SKM-1 treated with dmso at 0.1 percent for 144 hours (cell line): Measurements from ENCODE around the gene DCD.
"Not testable (repeated sequence)": the region's sequence is repeated elsewhere in the genome, so short reads cannot be mapped to it uniquely, and the experiment has no call there.

ENCODE experiments used
- DNase-seq: peaks from one replicate; lab custom pipeline; 2025; ENCODE audit not compliant: unreplicated experiment; lab: John Stamatoyannopoulos, UW

DCD gene, protein sequence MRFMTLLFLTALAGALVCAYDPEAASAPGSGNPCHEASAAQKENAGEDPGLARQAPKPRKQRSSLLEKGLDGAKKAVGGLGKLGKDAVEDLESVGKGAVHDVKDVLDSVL

DNA sequence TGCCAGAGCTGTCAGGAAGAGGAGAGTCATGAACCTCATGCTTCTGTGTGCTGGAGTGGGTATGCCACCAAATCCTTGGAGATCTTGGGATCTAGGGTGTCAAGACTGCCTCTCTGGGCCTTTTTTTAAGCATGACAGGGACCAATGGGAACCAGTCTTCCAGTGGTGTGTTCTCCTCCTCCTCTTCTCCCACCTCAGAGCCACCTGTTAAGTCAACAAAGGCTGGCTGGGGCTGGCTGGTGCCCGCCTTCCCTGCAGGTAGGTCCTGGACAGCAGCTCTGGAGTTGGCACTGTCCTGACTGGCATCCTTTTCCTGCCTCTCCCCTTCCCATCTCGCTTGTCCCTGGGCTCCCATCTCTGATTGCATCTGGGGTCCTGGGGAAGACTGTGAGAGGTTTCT lies at the start of gene DCD:
Gene DCD, minus strand, starts transcription at position 101 of the 400 bp plus-strand sequence. Its CDS starts 62 bp downstream, at position 39.
- no peak for DNase-seq

- DNase-seq, result no peak
Observed at GRCh38 chr12:54697851-54698250, 49.7 kb upstream of the DCD start.

DNA sequence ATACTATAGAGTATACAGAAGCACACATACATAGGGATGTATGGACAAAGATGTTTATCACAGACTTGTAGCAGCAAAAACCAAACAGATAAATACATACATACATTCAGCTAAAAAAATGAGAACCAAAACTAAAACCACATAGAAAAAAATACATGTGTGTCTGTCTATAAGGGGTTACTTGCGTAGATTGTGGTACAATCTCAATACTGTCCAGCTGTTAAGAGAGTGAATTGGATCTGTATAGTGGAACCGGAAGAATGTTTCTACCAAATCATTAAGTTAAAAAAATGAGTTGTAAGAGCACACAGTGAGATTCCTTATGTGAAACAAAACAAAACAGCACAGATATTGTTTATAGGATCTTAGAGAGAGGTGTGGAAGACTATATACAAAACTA lies 44.2 kb upstream of the DCD start:
- DNase-seq, result no peak

- DNase-seq, result no peak
Observed at GRCh38 chr12:54689984-54690383, 41.8 kb upstream of the DCD start.

DNA sequence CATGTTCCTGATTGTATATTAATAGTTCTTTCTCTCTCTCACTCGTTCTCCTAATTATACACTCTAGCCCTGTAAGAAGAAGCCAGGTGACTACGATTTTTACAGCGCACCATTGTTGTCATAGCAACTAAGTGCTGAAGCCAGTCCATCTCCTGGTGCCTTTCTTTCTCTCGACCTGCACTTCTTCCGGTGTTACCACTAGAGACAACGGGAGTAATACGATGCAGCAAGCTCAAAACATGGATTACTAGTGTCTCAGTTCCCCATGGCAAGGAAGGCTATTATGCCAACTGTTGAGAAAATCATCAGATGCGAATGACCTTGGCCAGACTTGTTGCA lies 40.8 kb upstream of the DCD start:
- DNase-seq, result no peak

- DNase-seq, result no peak
Observed at GRCh38 chr12:54688309-54689033, 40.3 kb upstream of the DCD start.

DNA sequence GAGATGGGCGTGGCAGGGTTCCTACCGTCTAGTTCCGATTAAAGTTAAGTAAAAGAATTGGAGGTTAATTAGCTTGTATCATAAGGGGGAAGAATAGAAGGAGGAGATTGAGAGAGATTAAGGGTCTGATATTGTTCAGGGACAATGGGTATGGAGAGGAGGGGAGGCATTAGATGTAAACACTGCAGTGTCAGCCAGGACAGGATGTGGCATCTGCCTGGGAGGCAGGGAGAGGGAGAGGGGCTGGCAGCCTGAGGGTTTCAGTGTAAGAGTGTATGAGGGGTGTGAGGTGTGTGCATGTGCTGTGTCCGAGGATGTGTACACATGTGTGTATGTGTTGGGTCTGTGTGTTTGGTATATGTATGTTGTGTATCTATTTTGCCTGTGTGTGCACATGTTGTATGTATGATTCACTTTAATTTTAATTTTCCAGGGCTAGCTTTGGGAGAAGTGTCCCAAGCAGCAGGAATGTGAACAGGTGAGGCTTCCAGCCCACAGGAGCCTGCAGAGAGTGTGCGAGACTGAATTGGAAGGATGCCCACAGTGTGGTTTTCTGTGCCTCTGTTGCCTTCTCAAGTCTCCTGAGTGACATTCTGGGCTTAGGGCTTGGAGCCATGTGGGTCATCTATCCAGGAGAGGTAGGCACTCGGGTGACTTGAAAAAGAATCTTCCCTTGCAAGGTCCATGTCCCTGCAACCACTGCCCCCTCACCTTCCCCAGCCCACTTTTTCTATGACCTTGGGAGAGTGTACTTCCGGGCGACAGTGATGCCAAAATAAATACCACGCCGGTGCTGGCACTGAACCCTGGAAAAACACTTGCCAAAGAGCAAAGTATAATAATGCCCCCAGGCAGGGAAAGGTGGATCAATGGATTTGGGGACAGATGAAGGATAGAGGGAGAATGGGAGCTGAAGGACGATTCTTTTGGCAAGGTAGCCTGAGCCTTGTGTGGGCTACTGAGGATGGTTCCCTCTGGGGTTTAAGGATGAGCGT lies 36.8 kb upstream of the DCD start:
- DNase-seq, result no peak

GRCh38 chr12:54683398-54683797 lies 35.2 kb upstream of the DCD start:
- no peak for DNase-seq

- DNase-seq, result no peak
Observed at GRCh38 chr12:54682674-54683073, 34.5 kb upstream of the DCD start.

- DNase-seq, result peak; percentile 11
Observed at GRCh38 chr12:54680374-54680773, 32.2 kb upstream of the DCD start.

DNA sequence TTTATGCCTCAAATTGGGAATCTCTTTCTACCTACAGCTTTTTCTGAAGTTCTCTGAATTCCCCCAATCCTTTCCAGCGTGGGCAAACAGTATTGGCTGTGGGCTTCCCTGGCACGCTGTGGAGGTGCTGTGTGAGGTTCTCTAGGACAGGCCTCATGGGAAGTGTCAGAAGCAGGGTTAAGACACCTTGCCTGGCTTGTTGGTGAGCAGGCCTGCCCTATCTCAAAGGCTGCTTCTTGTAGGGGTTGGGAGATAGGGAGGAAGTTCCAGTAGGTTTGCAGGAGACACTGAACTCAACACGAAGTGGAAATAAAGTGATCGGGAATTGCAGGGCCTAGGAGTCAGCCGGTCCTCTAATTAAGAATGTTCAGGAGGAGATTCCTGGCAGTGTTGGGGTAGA lies 30.0 kb upstream of the DCD start:
- DNase-seq, result no peak

DNA sequence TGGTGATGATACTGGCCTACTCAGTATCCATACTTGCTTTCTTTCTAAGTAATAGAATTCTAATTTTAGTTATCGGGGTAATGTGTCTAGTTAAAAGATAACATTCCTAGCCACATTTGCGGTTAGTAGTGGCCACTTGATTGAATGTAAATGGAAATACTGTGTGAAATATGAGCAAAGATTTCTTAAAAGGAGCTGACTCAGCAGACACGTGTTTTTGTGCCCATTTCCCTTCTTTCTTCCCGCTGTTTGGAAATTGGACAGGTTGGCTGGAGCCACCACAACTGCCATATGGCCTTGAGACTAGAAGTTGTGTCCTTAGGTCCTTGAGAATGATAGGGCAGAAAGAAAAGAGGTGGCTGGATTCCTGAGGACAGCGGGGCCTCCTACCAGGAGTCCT lies 19.8 kb upstream of the DCD start:
- no peak for DNase-seq

- no peak for DNase-seq
Observed at GRCh38 chr12:54666008-54666407, 17.8 kb upstream of the DCD start.

GRCh38 chr12:54665022-54665635 lies 17.0 kb upstream of the DCD start:
- not testable (repeated sequence) for DNase-seq

- no peak for DNase-seq
Observed at GRCh38 chr12:54663603-54664002, 15.4 kb upstream of the DCD start.

DNA sequence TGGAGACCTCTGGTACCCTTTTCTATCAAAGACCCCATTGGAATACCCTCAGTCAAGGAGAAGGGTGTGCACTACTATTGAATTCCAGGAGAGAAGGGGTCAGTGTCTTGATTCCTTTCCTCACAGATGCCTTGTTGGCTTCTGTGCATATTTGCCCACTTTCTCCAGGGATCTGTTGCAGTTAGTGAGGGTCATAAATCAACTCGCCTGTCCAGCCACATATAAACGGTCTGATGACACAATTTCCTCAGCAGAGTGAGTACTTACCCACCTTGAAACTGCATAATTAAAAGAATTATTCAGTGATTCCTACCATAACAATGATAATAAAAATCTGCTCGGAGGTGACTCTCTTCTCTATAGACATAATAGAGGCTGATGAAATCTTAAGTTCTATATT lies 13.9 kb upstream of the DCD start:
- DNase-seq, result no peak

GRCh38 chr12:54661048-54661447 lies 12.9 kb upstream of the DCD start:
- peak; percentile 0 for DNase-seq

- no peak for DNase-seq
Observed at GRCh38 chr12:54660320-54660962, 12.3 kb upstream of the DCD start.

DNA sequence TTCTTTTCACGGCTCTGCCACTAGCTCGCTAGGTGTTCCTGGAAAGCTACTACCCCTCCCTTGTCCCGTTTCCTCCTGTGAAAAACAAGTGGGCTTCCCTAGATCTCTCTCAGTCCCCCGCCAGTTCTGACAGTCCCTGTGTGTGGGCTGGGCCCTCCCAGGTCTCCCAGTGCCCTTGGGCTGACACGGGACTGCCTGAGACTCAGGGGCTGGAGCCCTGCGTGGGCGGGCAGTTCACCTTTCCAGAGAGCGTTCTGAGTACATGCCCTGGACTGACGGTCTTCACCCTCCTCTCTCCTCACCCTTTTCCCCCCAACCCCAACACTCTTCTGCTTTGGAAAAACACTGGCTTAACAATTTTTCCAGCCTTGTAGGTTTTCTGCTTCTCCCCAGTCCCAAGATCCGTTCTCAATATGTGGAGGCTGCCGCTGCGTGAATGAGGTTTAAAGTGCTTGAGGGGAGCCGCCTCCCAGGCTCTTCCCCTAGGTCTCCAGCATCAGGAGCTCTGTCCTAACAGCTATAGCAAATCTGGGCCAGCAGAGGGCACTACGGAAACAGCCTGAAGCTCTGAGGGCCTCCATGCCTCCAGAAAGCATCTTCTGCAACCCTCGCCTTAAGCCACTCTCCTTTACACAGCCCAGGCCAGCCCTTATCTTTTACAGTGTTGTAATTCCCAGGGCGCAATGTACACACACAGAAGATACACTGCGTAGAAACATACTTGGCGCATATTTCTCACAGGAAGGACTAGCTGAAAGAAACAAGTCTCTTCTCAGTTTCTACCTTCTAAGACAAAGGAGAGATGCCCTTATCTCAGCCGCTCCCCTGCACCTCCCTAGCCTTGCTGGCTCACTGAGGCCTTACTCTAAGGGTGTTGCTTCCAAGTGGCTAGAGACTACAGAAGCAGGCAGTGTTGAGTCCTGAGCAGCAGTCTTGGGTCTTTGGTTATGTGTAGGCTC lies 10.4 kb upstream of the DCD start:
- DNase-seq, result peak; percentile 6

DNA sequence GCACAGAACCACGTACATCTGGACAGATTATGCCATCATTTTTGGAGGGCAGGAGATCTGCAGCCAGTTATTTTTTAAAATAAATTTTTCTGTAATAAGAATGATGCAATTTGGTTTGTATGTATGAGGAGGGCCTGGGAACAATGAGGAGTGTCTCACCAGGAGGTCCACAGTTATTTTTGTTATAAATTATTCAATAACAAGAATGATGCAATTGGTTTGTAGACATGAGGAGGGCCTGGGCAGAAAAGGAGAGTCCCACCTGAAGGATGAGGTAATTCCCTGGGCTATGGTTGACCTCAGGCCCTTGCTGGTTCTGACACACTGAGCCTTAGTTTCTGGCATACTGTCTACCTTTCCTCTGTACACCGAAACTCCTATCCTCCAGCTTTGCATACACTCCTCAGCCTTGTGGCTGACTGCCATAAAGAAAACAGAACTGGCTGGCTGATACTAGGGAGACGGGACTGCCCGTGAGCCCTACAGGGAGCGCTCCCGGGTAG lies 9.0 kb upstream of the DCD start:
- DNase-seq, result no peak
